Tibial nerve (tissue), 4 donors: ENCODE measurements around the gene DSN1. TPM values are rescaled to one million over a fixed set of nuclear protein-coding genes. Genes with fewer than 3 reads are reported as not detected.
A peak's percentile ranks its signal among the peaks of the same experiment; 100 is the strongest.

Experiments
- DNase-seq, 2 donors: peaks; one replicate each; pipeline ENCODE4 v3.0.0-alpha.2; 2019; ENCODE audit warnings: low spot score in 2 of 2
- H3K27ac ChIP-seq, 4 donors: fragments of 200-600 bp; sonication (generic) in 3 of 4; one replicate each; pipeline ENCODE4 v1.5.1; 2017 to 2019; ENCODE audit warnings: mild to moderate bottlenecking in 1 of 4
- H3K27me3 ChIP-seq, 2 donors: fragments of 200-600 bp; sonication (generic) in 1 of 2; one replicate each; pipeline versions ENCODE4 v1.5.1 to v1.6.0; 2017 to 2019
- H3K36me3 ChIP-seq, 3 donors: fragments of 200-600 bp; sonication (generic); one replicate each; pipeline ENCODE4 v1.5.1; 2018 to 2019
- H3K4me1 ChIP-seq, 4 donors: fragments of 200-600 bp; sonication (generic) in 3 of 4; one replicate each; pipeline ENCODE4 v1.5.1; 2017 to 2019
- H3K4me3 ChIP-seq, 4 donors: fragments of 200-600 bp; sonication (generic) in 3 of 4; one replicate each; pipeline ENCODE4 v1.5.1; 2017 to 2019; ENCODE audit warnings: mild to moderate bottlenecking in 1 of 4, moderate library complexity in 1 of 4
- H3K9me3 ChIP-seq, 4 donors: fragments of 200-600 bp; sonication (generic) in 3 of 4; one replicate each; pipeline ENCODE4 v1.5.1; 2017 to 2019
- CTCF ChIP-seq, 5 experiments: fragments of 200-600 bp in 3 of 5; fragments of 450-650 bp in 2 of 5; sonication (generic) in 3 of 5; IDR thresholded peaks; one replicate each; pipeline ENCODE4 v1.5.1; 2016 to 2019; ENCODE audit warnings: antibody characterized with exemption in 5 of 5, mild to moderate bottlenecking in 3 of 5, moderate library complexity in 2 of 5
- EP300 ChIP-seq, 2 donors: sonication (generic); formaldehyde crosslinking; IDR thresholded peaks; one replicate each; pipeline ENCODE4 v1.6.1; 2017; ENCODE audit warnings: antibody characterized with exemption in 2 of 2, mild to moderate bottlenecking in 1 of 2
- POLR2A ChIP-seq, 2 donors: fragments of 450-650 bp; IDR thresholded peaks; one replicate each; pipeline ENCODE4 v1.6.1; 2017; ENCODE audit warnings: antibody characterized with exemption in 2 of 2, mild to moderate bottlenecking in 2 of 2, moderate library complexity in 2 of 2
- WGBS, 2 donors: methylation state at CpG; one replicate each; pipeline ENCODE4 v1.1.5; 2018; 5-methylcytosine and 5-hydroxymethylcytosine counted together
- total RNA-seq, 4 donors: library from RNA; depleted of rRNA; stranded (reverse); fragments of >200 nt; gene quantifications; one replicate each; pipeline ENCODE4 v1.1.0, GENCODE V29; 2016

DSN1 gene
- total RNA-seq, 4 donors from 2014 or later, result 5.4 to 14.9 (median 8.6) TPM

GRCh38 chr20:36779656-36780025, 6.1 kb upstream of the DSN1 start:
- peaks cover 0 to 17% (median 3%) of the 10 kb centered on the region in 4 donors for H3K4me1 ChIP-seq
- H3K4me3 ChIP-seq, result no peak overlapping the region
- H3K9me3 ChIP-seq, result no peaks in the 10 kb centered on the region
- H3K27ac ChIP-seq, result no peak overlapping the region
- WGBS, 2 donors, result 69% methylated on average over 6 of the region's 6 CpGs
- no peak for TF ChIP-seq CTCF (IDR thresholded peaks at IDR 0.05)
- no peak for TF ChIP-seq EP300 (IDR thresholded peaks at IDR 0.05)
- no peak for TF ChIP-seq POLR2A (IDR thresholded peaks at IDR 0.05)
- DNase-seq, result no peak
- no peaks in the 10 kb centered on the region for H3K27me3 ChIP-seq
- H3K36me3 ChIP-seq, result peaks cover 0 to 44% (median 0%) of the 10 kb centered on the region in 3 donors

- no peak for TF ChIP-seq POLR2A (IDR thresholded peaks at IDR 0.05)
- no peak for TF ChIP-seq CTCF (IDR thresholded peaks at IDR 0.05)
- TF ChIP-seq EP300 (IDR thresholded peaks at IDR 0.05), result no peak
- Histone ChIP-seq H3K27ac (no peak overlapping the region), H3K4me3 (no peak overlapping the region), H3K36me3 (peaks cover 0 to 38% (median 0%) of the 10 kb centered on the region in 3 donors), H3K9me3 (no peaks in the 10 kb centered on the region), H3K27me3 (no peaks in the 10 kb centered on the region), H3K4me1 (peaks cover 0 to 23% (median 3%) of the 10 kb centered on the region in 4 donors)
- DNase-seq, result no peak
- WGBS, 2 donors, result 64 to 78% methylated on average over 3 of the region's 3 CpGs
These were observed 5.5 kb upstream of the DSN1 start for GRCh38 chr20:36778831-36779655.

GRCh38 chr20:36777576-36777975, 4.0 kb upstream of the DSN1 start:
- Histone ChIP-seq H3K4me1 (peaks cover 0 to 31% (median 10%) of the 10 kb centered on the region in 4 donors), H3K4me3 (no peak overlapping the region), H3K27ac (peak overlapping the region in 1 of 4 donors; percentile 6), H3K9me3 (no peaks in the 10 kb centered on the region), H3K36me3 (peaks cover 0 to 23% (median 0%) of the 10 kb centered on the region in 3 donors), H3K27me3 (no peaks in the 10 kb centered on the region)
- no peak for TF ChIP-seq CTCF (IDR thresholded peaks at IDR 0.05)
- no peak for DNase-seq
- WGBS, 2 donors, result 44 to 57% methylated on average over 2 to 3 of the region's 3 CpGs

- Histone ChIP-seq H3K4me3 (no peak overlapping the region), H3K27me3 (no peaks in the 10 kb centered on the region), H3K36me3 (peaks cover 0 to 19% (median 0%) of the 10 kb centered on the region in 3 donors), H3K27ac (peak overlapping the region in 1 of 4 donors; percentile 6), H3K9me3 (no peaks in the 10 kb centered on the region), H3K4me1 (peaks cover 0 to 35% (median 11%) of the 10 kb centered on the region in 4 donors)
- 58 to 59% methylated on average over 3 of the region's 3 CpGs for WGBS, 2 donors
- DNase-seq, result no peak
- TF ChIP-seq POLR2A (IDR thresholded peaks at IDR 0.05) (no peak), CTCF (IDR thresholded peaks at IDR 0.05) (no peak), EP300 (IDR thresholded peaks at IDR 0.05) (no peak)
These were observed 3.6 kb upstream of the DSN1 start for GRCh38 chr20:36777167-36777566.

- peaks cover 0 to 36% (median 11%) of the 10 kb centered on the region in 4 donors for H3K4me1 ChIP-seq
- no peak for DNase-seq
- peaks cover 0 to 7% (median 0%) of the 10 kb centered on the region in 3 donors for H3K36me3 ChIP-seq
- H3K27ac ChIP-seq, result peak overlapping the region in 1 of 4 donors; percentile 98
- no peak overlapping the region for H3K4me3 ChIP-seq
- H3K27me3 ChIP-seq, result no peaks in the 10 kb centered on the region
- WGBS, 2 donors, result 67 to 78% methylated on average over 3 of the region's 3 CpGs
- no peak for TF ChIP-seq EP300 (IDR thresholded peaks at IDR 0.05)
- no peak for TF ChIP-seq CTCF (IDR thresholded peaks at IDR 0.05)
- no peak for TF ChIP-seq POLR2A (IDR thresholded peaks at IDR 0.05)
- H3K9me3 ChIP-seq, result no peaks in the 10 kb centered on the region
These were observed 2.3 kb upstream of the DSN1 start for GRCh38 chr20:36775826-36776225.
